HepG2 (cell line): Measurements from ENCODE around the gene TMEM127. TPM values are rescaled to one million over a fixed set of nuclear protein-coding genes. Genes with fewer than 3 reads are reported as not detected.
A peak's percentile ranks its signal among the peaks of the same experiment; 100 is the strongest.

Experiments
- CAMTA2 ChIP-seq: sonication (generic); formaldehyde crosslinking; IDR thresholded peaks from 2 replicates; pipeline ENCODE4 v1.4.0; 2020; ENCODE audit warnings: mild to moderate bottlenecking, missing genetic modification reagents, borderline replicate concordance
- CEBPG ChIP-seq: IDR thresholded peaks from 2 replicates; pipeline ENCODE4 v1.6.1; 2016
- CREB1 ChIP-seq, 2 experiments: fragments of 450-650 bp in 1 of 2; IDR thresholded peaks; 2 replicates each; pipeline ENCODE4 v1.6.1; 2016 to 2017; ENCODE audit warnings: control low read depth in 1 of 2, mild to moderate bottlenecking in 1 of 2, missing compliant biosample characterization in 1 of 2, missing genetic modification characterization in 1 of 2
- DRAP1 ChIP-seq: IDR thresholded peaks from 2 replicates; pipeline ENCODE4 v1.6.1; 2016; ENCODE audit warnings: missing genetic modification reagents, missing compliant biosample characterization
- KLF16 ChIP-seq, 2 experiments: sonication (generic) in 1 of 2; formaldehyde crosslinking in 1 of 2; IDR thresholded peaks; 2 replicates each; pipeline versions ENCODE4 v1.6.1 to v1.8.0; 2016 to 2023; ENCODE audit warnings: missing genetic modification reagents in 2 of 2, missing compliant biosample characterization in 1 of 2
- MIER3 ChIP-seq: IDR thresholded peaks from 2 replicates; pipeline ENCODE4 v1.6.1; 2016; ENCODE audit warnings: missing compliant biosample characterization, borderline replicate concordance
- MYC ChIP-seq: sonication (generic); formaldehyde crosslinking; IDR thresholded peaks from 2 replicates; pipeline ENCODE4 v1.9.0; 2021; ENCODE audit warnings: missing genetic modification reagents, borderline replicate concordance
- POLR2A ChIP-seq, 2 experiments: IDR thresholded peaks; 2 replicates each; pipeline ENCODE4 v1.6.1; 2011; ENCODE audit warnings: low read depth in 2 of 2, low read length in 2 of 2, mild to moderate bottlenecking in 1 of 2, moderate library complexity in 1 of 2; ENCODE audit not compliant: insufficient read depth in 1 of 2
- PPARG ChIP-seq: conservative IDR thresholded peaks from 2 replicates; pipeline ENCODE4 v1.6.1; 2016; ENCODE audit warnings: missing biosample characterization, missing genetic modification reagents
- RNF2 ChIP-seq: fragments of 450-650 bp; conservative IDR thresholded peaks from 2 replicates; pipeline ENCODE4 v1.6.1; 2016; ENCODE audit warnings: low read depth
- SAP130 ChIP-seq: IDR thresholded peaks from 2 replicates; pipeline ENCODE4 v1.6.1; 2016; ENCODE audit warnings: low read depth
- SMARCE1 ChIP-seq: fragments of 450-650 bp; IDR thresholded peaks from 2 replicates; pipeline ENCODE4 v1.6.1; 2017; ENCODE audit warnings: borderline replicate concordance
- U2AF2 ChIP-seq: fragments of 200-400 bp; formaldehyde crosslinking; IDR thresholded peaks from 2 replicates; pipeline ENCODE4 v1.6.1; 2017; ENCODE audit warnings: low read depth, mild to moderate bottlenecking, low read length
- XRCC5 ChIP-seq: fragments of 200-400 bp; formaldehyde crosslinking; optimal IDR thresholded peaks from 2 replicates; pipeline ENCODE3; 2017; ENCODE audit warnings: mild to moderate bottlenecking, low read length
- YY1 ChIP-seq: IDR thresholded peaks from 2 replicates; pipeline ENCODE4 v1.6.1; 2011; ENCODE audit warnings: low read length, low read depth, moderate library complexity, mild to moderate bottlenecking; ENCODE audit not compliant: insufficient read depth, insufficient replicate concordance
- ZNF263 ChIP-seq: sonication (generic); formaldehyde crosslinking; IDR thresholded peaks from 2 replicates; pipeline ENCODE4 v1.4.0; 2020; ENCODE audit warnings: missing genetic modification reagents
- ZNF556 ChIP-seq: sonication (generic); formaldehyde crosslinking; IDR thresholded peaks from 2 replicates; pipeline ENCODE4 v1.4.0; 2020; ENCODE audit warnings: mild to moderate bottlenecking, missing genetic modification reagents, borderline replicate concordance
- ZNF772 ChIP-seq: sonication (generic); formaldehyde crosslinking; IDR thresholded peaks from 2 replicates; pipeline ENCODE4 v1.5.0; 2020; ENCODE audit warnings: mild to moderate bottlenecking, missing genetic modification reagents
- ZNF792 ChIP-seq: IDR thresholded peaks from 2 replicates; pipeline ENCODE4 v1.6.1; 2016
- polyA plus RNA-seq, 8 experiments: library from polyadenylated mRNA; depleted of rRNA in 3 of 8; stranded (reverse) in 7 of 8; unstranded in 1 of 8; fragments of >200 nt; fragmentation: Illumina TruSeq in 4 of 8; extraction: Trizol in 4 of 8; gene quantifications; 2 replicates each; pipeline versions ENCODE4 v1.2.1 to v1.2.3, GENCODE V29; 2011 to 2016; ENCODE audit warnings: low read depth in 4 of 8, missing spikeins in 1 of 8, mixed read lengths in 1 of 8; ENCODE audit not compliant: insufficient read depth in 1 of 8
- total RNA-seq, 5 experiments: library from RNA; depleted of rRNA; stranded (reverse); fragments of >200 nt; fragmentation: Illumina TruSeq; extraction: Trizol; gene quantifications; 2 replicates each; pipeline ENCODE4 v1.2.3, GENCODE V29; 2016; ENCODE audit warnings: low read depth in 1 of 5
- TF ChIP-seq, protein P1 (sequence below): IDR thresholded peaks from 2 replicates; pipeline ENCODE4 v1.6.1; 2012; ENCODE audit warnings: low read depth, low read length, improper control_type of control experiment
- TF ChIP-seq, protein P2 (sequence below): sonication (generic); formaldehyde crosslinking; IDR thresholded peaks from 2 replicates; pipeline ENCODE4 v1.4.0; 2020; ENCODE audit warnings: mild to moderate bottlenecking, missing genetic modification reagents
- TF ChIP-seq, protein P3 (sequence below): sonication (generic); formaldehyde crosslinking; IDR thresholded peaks from 2 replicates; pipeline ENCODE4 v1.5.0; 2020; ENCODE audit warnings: mild to moderate bottlenecking, missing genetic modification reagents
- TF ChIP-seq, protein P4 (sequence below): sonication (generic); formaldehyde crosslinking; IDR thresholded peaks from 2 replicates; pipeline ENCODE4 v1.5.1; 2020; ENCODE audit warnings: mild to moderate bottlenecking, missing genetic modification reagents, moderate library complexity

Gene TMEM127
- total and polyA plus RNA-seq, 2 of the 13 experiments (the other 11 are each of a cell fraction or from before 2014, with no cell fraction given) = 21.5 to 33.9 TPM

DNA sequence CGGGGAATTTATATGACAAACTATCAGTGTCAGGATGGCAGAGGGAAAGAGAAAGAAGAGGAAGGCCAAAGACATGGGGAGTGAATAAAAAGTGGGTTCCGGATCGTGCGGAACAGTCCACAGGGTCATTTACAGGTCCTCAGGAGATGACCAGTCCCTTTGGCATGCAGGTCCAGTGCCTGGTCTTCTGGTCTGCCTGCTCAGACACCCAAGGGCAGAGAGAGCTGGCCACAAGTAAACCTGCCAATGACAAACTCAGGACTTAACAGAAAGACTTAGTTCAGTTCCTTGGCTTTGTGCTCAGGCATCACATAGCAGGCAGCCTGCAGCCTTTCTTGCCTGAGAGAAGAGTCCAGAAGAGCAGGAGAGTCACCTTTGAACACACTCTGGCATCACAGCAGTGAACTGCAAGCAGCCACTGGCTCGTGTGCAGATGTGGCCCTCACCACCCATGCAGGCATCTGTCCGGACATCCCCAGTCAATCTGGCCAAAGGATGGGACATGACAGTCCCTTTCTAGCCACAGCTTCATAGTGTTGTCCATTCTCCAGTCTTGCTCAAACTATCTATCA lies 14.0 kb downstream of the TMEM127 start (continued):
- peak in 1 of 2 experiments; percentile 58; a peak in 1 of 4 replicates for TF ChIP-seq KLF16 (CRISPR knock-in tag; IDR thresholded peaks at IDR 0.05)
- 0 out of 4 replicates have a peak, but pooled peaks of 1 of the 2 experiments have one; percentile 17 for TF ChIP-seq POLR2A (IDR thresholded peaks at IDR 0.05; ENCODE audit: insufficient read depth in 1 of 2, low read depth in 2 of 2, low read length in 2 of 2)
- peak; percentile 69 for TF ChIP-seq YY1
- TF ChIP-seq CEBPG (CRISPR knock-in tag) = 0 out of 2 replicates have a peak, but pooled peaks have one; percentile 32
- TF ChIP-seq ZNF556 (CRISPR knock-in tag) = no peak
- TF ChIP-seq, protein P1, sequence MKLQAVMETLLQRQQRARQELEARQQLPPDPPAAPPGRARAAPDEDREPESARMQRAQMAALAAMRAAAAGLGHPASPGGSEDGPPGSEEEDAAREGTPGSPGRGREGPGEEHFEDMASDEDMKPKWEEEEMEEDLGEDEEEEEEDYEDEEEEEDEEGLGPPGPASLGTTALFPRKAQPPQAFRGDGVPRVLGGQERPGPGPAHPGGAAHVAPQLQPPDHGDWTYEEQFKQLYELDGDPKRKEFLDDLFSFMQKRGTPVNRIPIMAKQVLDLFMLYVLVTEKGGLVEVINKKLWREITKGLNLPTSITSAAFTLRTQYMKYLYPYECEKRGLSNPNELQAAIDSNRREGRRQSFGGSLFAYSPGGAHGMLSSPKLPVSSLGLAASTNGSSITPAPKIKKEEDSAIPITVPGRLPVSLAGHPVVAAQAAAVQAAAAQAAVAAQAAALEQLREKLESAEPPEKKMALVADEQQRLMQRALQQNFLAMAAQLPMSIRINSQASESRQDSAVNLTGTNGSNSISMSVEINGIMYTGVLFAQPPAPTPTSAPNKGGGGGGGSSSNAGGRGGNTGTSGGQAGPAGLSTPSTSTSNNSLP = peak; percentile 86; the same call in 1 of the 2 replicates
- TF ChIP-seq SMARCE1 = no peak
- TF ChIP-seq DRAP1 (CRISPR knock-in tag) = 0 out of 2 replicates have a peak, but pooled peaks have one; percentile 9
- no peak for TF ChIP-seq ZNF263 (CRISPR knock-in tag)
- 0 out of 2 replicates have a peak, but pooled peaks have one; percentile 25 for TF ChIP-seq ZNF772 (CRISPR knock-in tag)
- peak; percentile 56; the same call in 1 of the 2 replicates for TF ChIP-seq PPARG
- TF ChIP-seq, protein P2, sequence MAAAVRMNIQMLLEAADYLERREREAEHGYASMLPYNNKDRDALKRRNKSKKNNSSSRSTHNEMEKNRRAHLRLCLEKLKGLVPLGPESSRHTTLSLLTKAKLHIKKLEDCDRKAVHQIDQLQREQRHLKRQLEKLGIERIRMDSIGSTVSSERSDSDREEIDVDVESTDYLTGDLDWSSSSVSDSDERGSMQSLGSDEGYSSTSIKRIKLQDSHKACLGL = no peak
- peak; percentile 85 for TF ChIP-seq MIER3 (CRISPR knock-in tag)
- TF ChIP-seq U2AF2 = no peak
- TF ChIP-seq RNF2 = no peak
- peak; percentile 27; the same call in 1 of the 2 replicates for TF ChIP-seq ZNF792 (CRISPR knock-in tag)
- TF ChIP-seq, protein P3, sequence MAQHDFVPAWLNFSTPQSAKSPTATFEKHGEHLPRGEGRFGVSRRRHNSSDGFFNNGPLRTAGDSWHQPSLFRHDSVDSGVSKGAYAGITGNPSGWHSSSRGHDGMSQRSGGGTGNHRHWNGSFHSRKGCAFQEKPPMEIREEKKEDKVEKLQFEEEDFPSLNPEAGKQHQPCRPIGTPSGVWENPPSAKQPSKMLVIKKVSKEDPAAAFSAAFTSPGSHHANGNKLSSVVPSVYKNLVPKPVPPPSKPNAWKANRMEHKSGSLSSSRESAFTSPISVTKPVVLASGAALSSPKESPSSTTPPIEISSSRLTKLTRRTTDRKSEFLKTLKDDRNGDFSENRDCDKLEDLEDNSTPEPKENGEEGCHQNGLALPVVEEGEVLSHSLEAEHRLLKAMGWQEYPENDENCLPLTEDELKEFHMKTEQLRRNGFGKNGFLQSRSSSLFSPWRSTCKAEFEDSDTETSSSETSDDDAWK (CRISPR knock-in tag) = no peak
- TF ChIP-seq XRCC5 = peak; percentile 93
- peak; percentile 26; the same call in 1 of the 2 replicates for TF ChIP-seq CREB1 (IDR thresholded peaks at IDR 0.05)
- no peak for TF ChIP-seq CREB1 (CRISPR knock-in tag; IDR thresholded peaks at IDR 0.05)
- TF ChIP-seq SAP130 (CRISPR knock-in tag) = peak; percentile 77
- TF ChIP-seq CAMTA2 (CRISPR knock-in tag) = 0 out of 2 replicates have a peak, but pooled peaks have one; percentile 95
- TF ChIP-seq, protein P4, sequence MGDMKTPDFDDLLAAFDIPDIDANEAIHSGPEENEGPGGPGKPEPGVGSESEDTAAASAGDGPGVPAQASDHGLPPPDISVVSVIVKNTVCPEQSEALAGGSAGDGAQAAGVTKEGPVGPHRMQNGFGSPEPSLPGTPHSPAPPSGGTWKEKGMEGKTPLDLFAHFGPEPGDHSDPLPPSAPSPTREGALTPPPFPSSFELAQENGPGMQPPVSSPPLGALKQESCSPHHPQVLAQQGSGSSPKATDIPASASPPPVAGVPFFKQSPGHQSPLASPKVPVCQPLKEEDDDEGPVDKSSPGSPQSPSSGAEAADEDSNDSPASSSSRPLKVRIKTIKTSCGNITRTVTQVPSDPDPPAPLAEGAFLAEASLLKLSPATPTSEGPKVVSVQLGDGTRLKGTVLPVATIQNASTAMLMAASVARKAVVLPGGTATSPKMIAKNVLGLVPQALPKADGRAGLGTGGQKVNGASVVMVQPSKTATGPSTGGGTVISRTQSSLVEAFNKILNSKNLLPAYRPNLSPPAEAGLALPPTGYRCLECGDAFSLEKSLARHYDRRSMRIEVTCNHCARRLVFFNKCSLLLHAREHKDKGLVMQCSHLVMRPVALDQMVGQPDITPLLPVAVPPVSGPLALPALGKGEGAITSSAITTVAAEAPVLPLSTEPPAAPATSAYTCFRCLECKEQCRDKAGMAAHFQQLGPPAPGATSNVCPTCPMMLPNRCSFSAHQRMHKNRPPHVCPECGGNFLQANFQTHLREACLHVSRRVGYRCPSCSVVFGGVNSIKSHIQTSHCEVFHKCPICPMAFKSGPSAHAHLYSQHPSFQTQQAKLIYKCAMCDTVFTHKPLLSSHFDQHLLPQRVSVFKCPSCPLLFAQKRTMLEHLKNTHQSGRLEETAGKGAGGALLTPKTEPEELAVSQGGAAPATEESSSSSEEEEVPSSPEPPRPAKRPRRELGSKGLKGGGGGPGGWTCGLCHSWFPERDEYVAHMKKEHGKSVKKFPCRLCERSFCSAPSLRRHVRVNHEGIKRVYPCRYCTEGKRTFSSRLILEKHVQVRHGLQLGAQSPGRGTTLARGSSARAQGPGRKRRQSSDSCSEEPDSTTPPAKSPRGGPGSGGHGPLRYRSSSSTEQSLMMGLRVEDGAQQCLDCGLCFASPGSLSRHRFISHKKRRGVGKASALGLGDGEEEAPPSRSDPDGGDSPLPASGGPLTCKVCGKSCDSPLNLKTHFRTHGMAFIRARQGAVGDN = peak; percentile 50
- TF ChIP-seq MYC = peak; percentile 23; the same call in 1 of the 2 replicates
